SK-N-SH (cell line): ENCODE results near the gene DEPDC5. TPM values are rescaled to one million over a fixed set of nuclear protein-coding genes. Genes with fewer than 3 reads are reported as not detected.
A peak's percentile ranks its signal among the peaks of the same experiment; 100 is the strongest.

Experiments used
- CTCF ChIA-PET: fragments of 300-600, 350-600 bp; formaldehyde crosslinking; extraction: SDS; loops from one replicate; lab custom pipeline; 2021; lab: Yijun Ruan, JAX
- POLR2A ChIA-PET: fragments of 350-600 bp; sonication (Branson Sonifier 250); formaldehyde crosslinking; extraction: SDS; loops from one replicate; lab custom pipeline; 2020; ENCODE audit warnings: antibody characterized with exemption, inconsistent platforms; lab: Yijun Ruan, JAX
- DNase-seq: peaks from one replicate; pipeline ENCODE4 v3.0.0; 2012
- H2AFZ ChIP-seq: fragments of 200-600 bp; sonication (generic); 2 replicates; pipeline ENCODE4 v1.8.1; 2016; ENCODE audit warnings: antibody characterized with exemption, mild to moderate bottlenecking, low read depth
- H3F3A ChIP-seq: fragments of 200-600 bp; sonication (generic); replicated peaks from 2 replicates; pipeline ENCODE3; 2016; ENCODE audit warnings: antibody characterized with exemption, mild to moderate bottlenecking; ENCODE audit not compliant: insufficient read depth
- H3K27ac ChIP-seq, 2 experiments: fragments of 200-500 bp in 1 of 2; fragments of 200-600 bp in 1 of 2; sonication (Bioruptor generic) in 1 of 2; sonication (generic), shearing (Covaris generic) in 1 of 2; 2 replicates each; pipeline versions ENCODE4 v1.5.1 to v1.6.1; 2014 to 2016; ENCODE audit warnings: low read depth in 2 of 2, inconsistent platforms in 1 of 2, low read length in 1 of 2, mild to moderate bottlenecking in 1 of 2, mixed read lengths in 1 of 2
- H3K27me3 ChIP-seq: fragments of 200-600 bp; sonication (generic), shearing (Covaris generic); 2 replicates; pipeline ENCODE4 v1.6.1; 2016; ENCODE audit warnings: mixed run types; ENCODE audit not compliant: insufficient read depth
- H3K36me3 ChIP-seq, 2 experiments: fragments of 200-500 bp in 1 of 2; fragments of 200-600 bp in 1 of 2; sonication (Bioruptor generic) in 1 of 2; sonication (generic) in 1 of 2; replicated peaks in 1 of 2; 2 replicates each; pipeline versions ENCODE3 to v1.5.1; 2014 to 2016; ENCODE audit warnings: low read length in 1 of 2, mild to moderate bottlenecking in 1 of 2; ENCODE audit not compliant: insufficient read depth in 2 of 2, control insufficient read depth in 1 of 2
- H3K4me1 ChIP-seq, 2 experiments: fragments of 200-500 bp in 1 of 2; fragments of 200-600 bp in 1 of 2; sonication (Bioruptor generic) in 1 of 2; sonication (generic), shearing (Covaris generic) in 1 of 2; 2 replicates each; pipeline versions ENCODE4 v1.5.1 to v1.6.1; 2014 to 2016; ENCODE audit warnings: low read depth in 1 of 2, low read length in 1 of 2, mixed run types in 1 of 2; ENCODE audit not compliant: insufficient read depth in 2 of 2, control insufficient read depth in 1 of 2
- H3K4me2 ChIP-seq: fragments of 200-600 bp; sonication (generic), shearing (Covaris generic); 2 replicates; pipeline ENCODE4 v1.6.1; 2017; ENCODE audit warnings: mixed run types
- H3K4me3 ChIP-seq, 2 experiments: fragments of 200-500 bp in 1 of 2; fragments of 200-600 bp in 1 of 2; sonication (Bioruptor generic) in 1 of 2; sonication (generic), shearing (Covaris generic) in 1 of 2; 2 replicates each; pipeline versions ENCODE4 v1.5.1 to v1.8.1; 2014 to 2016; ENCODE audit warnings: low read depth in 2 of 2, inconsistent platforms in 1 of 2, low read length in 1 of 2, mild to moderate bottlenecking in 1 of 2, mixed read lengths in 1 of 2, moderate library complexity in 1 of 2
- H3K79me2 ChIP-seq: fragments of 200-600 bp; sonication (generic); 2 replicates; pipeline ENCODE4 v1.8.1; 2017; ENCODE audit warnings: mild to moderate bottlenecking; ENCODE audit not compliant: insufficient read depth
- H3K9ac ChIP-seq: fragments of 200-600 bp; sonication (generic); 2 replicates; pipeline ENCODE4 v1.6.1; 2017; ENCODE audit warnings: mixed run types
- H3K9me2 ChIP-seq: fragments of 200-600 bp; sonication (generic); 2 replicates; pipeline ENCODE4 v1.6.1; 2017; ENCODE audit warnings: mixed run types
- H3K9me3 ChIP-seq: fragments of 200-600 bp; sonication (generic); 2 replicates; pipeline ENCODE4 v1.6.1; 2017; ENCODE audit warnings: mixed run types, mild to moderate bottlenecking, moderate library complexity
- H4K20me1 ChIP-seq: fragments of 200-600 bp; sonication (generic); 2 replicates; pipeline ENCODE4 v1.6.1; 2017; ENCODE audit warnings: mild to moderate bottlenecking, mixed run types; ENCODE audit not compliant: insufficient read depth
- CHD2 ChIP-seq: fragments of 150-350 bp; IDR thresholded peaks from 2 replicates; pipeline ENCODE4 v1.6.1; 2018; ENCODE audit warnings: low read length; ENCODE audit not compliant: partially characterized antibody
- EP300 ChIP-seq, 2 experiments: IDR thresholded peaks; 2 replicates each; pipeline versions ENCODE4 v1.4.0 to v1.6.1; 2012; ENCODE audit warnings: borderline replicate concordance in 1 of 2, low read depth in 1 of 2, low read length in 1 of 2
- FOSL2 ChIP-seq: IDR thresholded peaks from 2 replicates; pipeline ENCODE4 v1.4.0; 2012; ENCODE audit warnings: low read depth, mild to moderate bottlenecking, moderate library complexity, borderline replicate concordance
- FOXJ3 ChIP-seq: sonication (generic); formaldehyde crosslinking; IDR thresholded peaks from 2 replicates; pipeline ENCODE4 v1.5.1; 2020; ENCODE audit warnings: mild to moderate bottlenecking, missing genetic modification reagents
- JUND ChIP-seq: IDR thresholded peaks from 2 replicates; pipeline ENCODE4 v1.4.0; 2012
- MAX ChIP-seq: IDR thresholded peaks from 2 replicates; pipeline ENCODE4 v1.4.0; 2012; ENCODE audit warnings: low read depth
- NFIC ChIP-seq: IDR thresholded peaks from 2 replicates; pipeline ENCODE4 v1.4.0; 2012; ENCODE audit warnings: borderline replicate concordance
- NRF1 ChIP-seq: IDR thresholded peaks from 2 replicates; pipeline ENCODE4 v1.6.1; 2012; ENCODE audit warnings: low read depth, mild to moderate bottlenecking, low read length
- POLR2AphosphoS5 ChIP-seq: IDR thresholded peaks from 2 replicates; pipeline ENCODE4 v1.6.1; 2012; ENCODE audit warnings: low read depth, low read length
- RAD21 ChIP-seq: IDR thresholded peaks from 2 replicates; pipeline ENCODE4 v1.6.1; 2012; ENCODE audit warnings: mild to moderate bottlenecking, low read length
- RCOR1 ChIP-seq: fragments of 150-350 bp; IDR thresholded peaks from 2 replicates; pipeline ENCODE4 v1.6.1; 2017; ENCODE audit warnings: antibody characterized with exemption, low read length
- RXRA ChIP-seq: IDR thresholded peaks from 2 replicates; pipeline ENCODE4 v1.4.0; 2012; ENCODE audit warnings: low read depth, mild to moderate bottlenecking, borderline replicate concordance
- SMC3 ChIP-seq: IDR thresholded peaks from 2 replicates; pipeline ENCODE4 v1.6.1; 2012; ENCODE audit warnings: low read depth, low read length, improper control_type of control experiment
- TAF1 ChIP-seq: IDR thresholded peaks from 2 replicates; pipeline ENCODE4 v1.6.1; 2012; ENCODE audit warnings: low read depth, mild to moderate bottlenecking, low read length, moderate library complexity, borderline replicate concordance
- YY1 ChIP-seq: IDR thresholded peaks from 2 replicates; pipeline ENCODE4 v1.4.0; 2012; ENCODE audit warnings: low read depth, mild to moderate bottlenecking
- WGBS: methylation state at CpG from one replicate; pipeline ENCODE4 v1.1.6; 2017; ENCODE audit warnings: low lambda C conversion rate; 5-methylcytosine and 5-hydroxymethylcytosine counted together
- polyA plus RNA-seq, 3 experiments: library from polyadenylated mRNA; depleted of rRNA; stranded (reverse); fragments of >200 nt; gene quantifications; 2 replicates each; pipeline ENCODE4 v1.2.3, GENCODE V29; 2012
- TF ChIP-seq, protein P1 (sequence below): IDR thresholded peaks from 2 replicates; pipeline ENCODE4 v1.6.1; 2012; ENCODE audit warnings: mild to moderate bottlenecking, low read depth, low read length, moderate library complexity
- TF ChIP-seq, protein P2 (sequence below): IDR thresholded peaks from 2 replicates; pipeline ENCODE4; 2012
- TF ChIP-seq, protein P3 (sequence below): IDR thresholded peaks from 2 replicates; pipeline ENCODE4 v1.4.0; 2012; ENCODE audit warnings: low read depth, borderline replicate concordance

DEPDC5 gene
- polyA plus RNA-seq, 1 of the 3 experiments (the other 2 are of a cell fraction): 7.8 TPM

GRCh38 chr22:31829505-31829904 lies 75.7 kb downstream of the DEPDC5 start (continued):
- TF ChIP-seq, protein P1, sequence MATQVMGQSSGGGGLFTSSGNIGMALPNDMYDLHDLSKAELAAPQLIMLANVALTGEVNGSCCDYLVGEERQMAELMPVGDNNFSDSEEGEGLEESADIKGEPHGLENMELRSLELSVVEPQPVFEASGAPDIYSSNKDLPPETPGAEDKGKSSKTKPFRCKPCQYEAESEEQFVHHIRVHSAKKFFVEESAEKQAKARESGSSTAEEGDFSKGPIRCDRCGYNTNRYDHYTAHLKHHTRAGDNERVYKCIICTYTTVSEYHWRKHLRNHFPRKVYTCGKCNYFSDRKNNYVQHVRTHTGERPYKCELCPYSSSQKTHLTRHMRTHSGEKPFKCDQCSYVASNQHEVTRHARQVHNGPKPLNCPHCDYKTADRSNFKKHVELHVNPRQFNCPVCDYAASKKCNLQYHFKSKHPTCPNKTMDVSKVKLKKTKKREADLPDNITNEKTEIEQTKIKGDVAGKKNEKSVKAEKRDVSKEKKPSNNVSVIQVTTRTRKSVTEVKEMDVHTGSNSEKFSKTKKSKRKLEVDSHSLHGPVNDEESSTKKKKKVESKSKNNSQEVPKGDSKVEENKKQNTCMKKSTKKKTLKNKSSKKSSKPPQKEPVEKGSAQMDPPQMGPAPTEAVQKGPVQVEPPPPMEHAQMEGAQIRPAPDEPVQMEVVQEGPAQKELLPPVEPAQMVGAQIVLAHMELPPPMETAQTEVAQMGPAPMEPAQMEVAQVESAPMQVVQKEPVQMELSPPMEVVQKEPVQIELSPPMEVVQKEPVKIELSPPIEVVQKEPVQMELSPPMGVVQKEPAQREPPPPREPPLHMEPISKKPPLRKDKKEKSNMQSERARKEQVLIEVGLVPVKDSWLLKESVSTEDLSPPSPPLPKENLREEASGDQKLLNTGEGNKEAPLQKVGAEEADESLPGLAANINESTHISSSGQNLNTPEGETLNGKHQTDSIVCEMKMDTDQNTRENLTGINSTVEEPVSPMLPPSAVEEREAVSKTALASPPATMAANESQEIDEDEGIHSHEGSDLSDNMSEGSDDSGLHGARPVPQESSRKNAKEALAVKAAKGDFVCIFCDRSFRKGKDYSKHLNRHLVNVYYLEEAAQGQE: peak; percentile 65
- TF ChIP-seq JUND: peak; percentile 99
- no peak for TF ChIP-seq FOXJ3 (CRISPR knock-in tag)
- TF ChIP-seq CHD2: no peak
- no peak for TF ChIP-seq NRF1
- peak; percentile 100 for TF ChIP-seq FOSL2
- TF ChIP-seq RCOR1: 0 out of 2 replicates have a peak, but pooled peaks have one; percentile 13
- peak; percentile 64 to 87 for TF ChIP-seq EP300 (IDR thresholded peaks at IDR 0.05; ENCODE audit: borderline replicate concordance in 1 of 2, low read depth in 1 of 2, low read length in 1 of 2)
- TF ChIP-seq RXRA: peak; percentile 99
- peak; percentile 86; the same call in 1 of the 2 replicates for TF ChIP-seq POLR2AphosphoS5
- TF ChIP-seq, all 33 proteins: peak for 20

GRCh38 chr22:31830721-31831070 lies 76.9 kb downstream of the DEPDC5 start:
- Histone ChIP-seq H3K4me2 (peak overlapping the region; percentile 68; the same call in 1 of the 2 replicates), H3K27ac (peak overlapping the region in 1 of 2 experiments; percentile 99; a peak in 3 of 4 replicates)
- POLR2A ChIA-PET: no interaction called here

More at GRCh38 chr22:31830721-31831070, 76.9 kb downstream of the DEPDC5 start:
- Histone ChIP-seq H3K4me1 (peaks cover 4 to 13% of the 10 kb centered on the region in 2 experiments), H3K9me3 (no peaks in the 10 kb centered on the region), H2AFZ (no peak overlapping the region; the same call in 1 of the 2 replicates), H3F3A (peaks cover 23% of the 10 kb centered on the region), H3K79me2 (no peaks in the 10 kb centered on the region), H3K27me3 (no peaks in the 10 kb centered on the region), H4K20me1 (no peaks in the 10 kb centered on the region), H3K9me2 (no peaks in the 10 kb centered on the region), H3K9ac (peak overlapping the region; percentile 67; the same call in 1 of the 2 replicates), H3K36me3 (peaks cover 12 to 17% of the 10 kb centered on the region in 2 experiments), H3K4me3 (no peak overlapping the region)
- CTCF ChIA-PET: interaction anchor here (1.2 to 1.6 kb wide), 2 partner anchors 45 to 140 kb away, joined by 3 read pairs; no protein-coding TSS in a partner anchor
- TF ChIP-seq, protein P2, sequence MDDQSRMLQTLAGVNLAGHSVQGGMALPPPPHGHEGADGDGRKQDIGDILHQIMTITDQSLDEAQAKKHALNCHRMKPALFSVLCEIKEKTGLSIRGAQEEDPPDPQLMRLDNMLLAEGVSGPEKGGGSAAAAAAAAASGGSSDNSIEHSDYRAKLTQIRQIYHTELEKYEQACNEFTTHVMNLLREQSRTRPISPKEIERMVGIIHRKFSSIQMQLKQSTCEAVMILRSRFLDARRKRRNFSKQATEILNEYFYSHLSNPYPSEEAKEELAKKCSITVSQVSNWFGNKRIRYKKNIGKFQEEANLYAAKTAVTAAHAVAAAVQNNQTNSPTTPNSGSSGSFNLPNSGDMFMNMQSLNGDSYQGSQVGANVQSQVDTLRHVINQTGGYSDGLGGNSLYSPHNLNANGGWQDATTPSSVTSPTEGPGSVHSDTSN: no peak
- TF ChIP-seq YY1: no peak
- no peak for TF ChIP-seq RAD21
- TF ChIP-seq MAX: no peak
- TF ChIP-seq TAF1: no peak
- TF ChIP-seq SMC3: no peak
- TF ChIP-seq NFIC: no peak
- TF ChIP-seq, protein P3, sequence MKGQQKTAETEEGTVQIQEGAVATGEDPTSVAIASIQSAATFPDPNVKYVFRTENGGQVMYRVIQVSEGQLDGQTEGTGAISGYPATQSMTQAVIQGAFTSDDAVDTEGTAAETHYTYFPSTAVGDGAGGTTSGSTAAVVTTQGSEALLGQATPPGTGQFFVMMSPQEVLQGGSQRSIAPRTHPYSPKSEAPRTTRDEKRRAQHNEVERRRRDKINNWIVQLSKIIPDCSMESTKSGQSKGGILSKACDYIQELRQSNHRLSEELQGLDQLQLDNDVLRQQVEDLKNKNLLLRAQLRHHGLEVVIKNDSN: no peak
- DNase-seq: no peak
- WGBS: 81% methylated on average over 1 of the region's 1 CpG
